Measurements from ENCODE around the gene ASAP2.

ASAP2 gene

GRCh38 chr2:9165625-9166024, 41.0 kb upstream of the ASAP2 start:
- DNase-seq (no peak), ATAC-seq (ENCODE audit: insufficient read depth, low read depth) (no peak)
- Histone ChIP-seq H3K36me3 (ENCODE audit: insufficient read depth, low read length) (no peaks in the 10 kb centered on the region), H3K4me1 (ENCODE audit: insufficient read depth, low read length) (no peaks in the 10 kb centered on the region), H3K9me3 (ENCODE audit: insufficient read depth, low read length, severe bottlenecking) (no peaks in the 10 kb centered on the region), H2AFZ (ENCODE audit: low read depth, low read length) (no peak overlapping the region), H3K79me2 (ENCODE audit: insufficient read depth, low read length) (no peaks in the 10 kb centered on the region), H3K4me3 (ENCODE audit: low read depth in 1 of 2, low read length in 2 of 2) (no peak overlapping the region), H3K27me3 (ENCODE audit: insufficient read depth, low read length, poor library complexity) (no peaks in the 10 kb centered on the region), H3K27ac (ENCODE audit: low read length) (no peak overlapping the region), H3K9ac (ENCODE audit: low read depth, low read length) (no peak overlapping the region), H3K4me2 (ENCODE audit: insufficient read depth, low read length) (no peak overlapping the region), H4K20me1 (ENCODE audit: insufficient read depth, low read length) (no peaks in the 10 kb centered on the region)
- TF ChIP-seq CTCF (IDR thresholded peaks at IDR 0.05; ENCODE audit: borderline replicate concordance, extremely low read depth, low read length, poor library complexity, severe bottlenecking) (no peak), EZH2 (IDR thresholded peaks at IDR 0.05; ENCODE audit: borderline replicate concordance, low read depth, low read length, severe bottlenecking) (no peak)

- peak; percentile 55; the same call in 2 of the 3 replicates for ATAC-seq (ENCODE audit: insufficient read depth, low read depth)
Measured at GRCh38 chr2:9166579-9167377, 39.8 kb upstream of the ASAP2 start.

GRCh38 chr2:9167718-9168657, 38.6 kb upstream of the ASAP2 start:
- TF ChIP-seq EZH2 (IDR thresholded peaks at IDR 0.05; ENCODE audit: borderline replicate concordance, low read depth, low read length, severe bottlenecking) (no peak), CTCF (IDR thresholded peaks at IDR 0.05; ENCODE audit: borderline replicate concordance, extremely low read depth, low read length, poor library complexity, severe bottlenecking) (no peak)
- Histone ChIP-seq H4K20me1 (ENCODE audit: insufficient read depth, low read length) (no peaks in the 10 kb centered on the region), H3K4me3 (ENCODE audit: low read depth in 1 of 2, low read length in 2 of 2) (no peak overlapping the region), H2AFZ (ENCODE audit: low read depth, low read length) (no peak overlapping the region), H3K4me2 (ENCODE audit: insufficient read depth, low read length) (no peak overlapping the region), H3K27ac (ENCODE audit: low read length) (no peak overlapping the region), H3K9ac (ENCODE audit: low read depth, low read length) (no peak overlapping the region), H3K9me3 (ENCODE audit: insufficient read depth, low read length, severe bottlenecking) (no peaks in the 10 kb centered on the region), H3K27me3 (ENCODE audit: insufficient read depth, low read length, poor library complexity) (no peaks in the 10 kb centered on the region), H3K79me2 (ENCODE audit: insufficient read depth, low read length) (no peaks in the 10 kb centered on the region), H3K4me1 (ENCODE audit: insufficient read depth, low read length) (no peaks in the 10 kb centered on the region), H3K36me3 (ENCODE audit: insufficient read depth, low read length) (no peaks in the 10 kb centered on the region)
- ATAC-seq (ENCODE audit: insufficient read depth, low read depth), result no peak
- no peak for DNase-seq

More at GRCh38 chr2:9166579-9167377, 39.8 kb upstream of the ASAP2 start:
- no peaks in the 10 kb centered on the region for H3K4me1 ChIP-seq (ENCODE audit: insufficient read depth, low read length)
- H3K27ac ChIP-seq (ENCODE audit: low read length), result no peak overlapping the region
- no peaks in the 10 kb centered on the region for H3K79me2 ChIP-seq (ENCODE audit: insufficient read depth, low read length)
- no peaks in the 10 kb centered on the region for H3K27me3 ChIP-seq (ENCODE audit: insufficient read depth, low read length, poor library complexity)
- DNase-seq, result no peak
- H3K4me2 ChIP-seq (ENCODE audit: insufficient read depth, low read length), result no peak overlapping the region
- no peaks in the 10 kb centered on the region for H3K9me3 ChIP-seq (ENCODE audit: insufficient read depth, low read length, severe bottlenecking)
- H2AFZ ChIP-seq (ENCODE audit: low read depth, low read length), result no peak overlapping the region
- TF ChIP-seq CTCF (IDR thresholded peaks at IDR 0.05; ENCODE audit: borderline replicate concordance, extremely low read depth, low read length, poor library complexity, severe bottlenecking), result no peak
- TF ChIP-seq EZH2 (IDR thresholded peaks at IDR 0.05; ENCODE audit: borderline replicate concordance, low read depth, low read length, severe bottlenecking), result no peak
- no peak overlapping the region for H3K4me3 ChIP-seq (ENCODE audit: low read depth in 1 of 2, low read length in 2 of 2)
- H3K9ac ChIP-seq (ENCODE audit: low read depth, low read length), result no peak overlapping the region
- no peaks in the 10 kb centered on the region for H4K20me1 ChIP-seq (ENCODE audit: insufficient read depth, low read length)
- no peaks in the 10 kb centered on the region for H3K36me3 ChIP-seq (ENCODE audit: insufficient read depth, low read length)
